ENCODE measurements around the gene HMBS. TPM values are rescaled to one million over a fixed set of nuclear protein-coding genes. Genes with fewer than 3 reads are reported as not detected.

HMBS gene
- total and polyA plus RNA-seq, 2 experiments from 2014 or later, result 5.1 to 46.1 TPM

DNA sequence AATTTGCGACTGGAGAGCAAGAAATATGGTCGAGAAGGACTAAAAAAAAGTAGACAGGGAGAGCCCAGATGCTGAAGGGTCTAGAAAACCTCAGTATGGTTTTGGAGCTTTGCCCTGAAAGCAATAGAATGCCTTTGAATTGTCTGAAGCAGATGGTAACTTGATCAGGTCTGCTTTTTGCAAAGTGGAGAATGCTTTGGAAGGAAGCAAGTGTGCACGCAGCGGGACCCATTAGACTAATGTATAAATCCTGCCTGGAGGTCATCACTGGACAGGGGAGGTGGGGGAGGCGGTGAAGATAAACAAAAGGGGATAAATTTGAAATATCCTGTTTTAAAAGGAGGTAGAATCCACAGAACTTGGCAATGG lies 35.9 kb downstream of the HMBS start:
- Histone ChIP-seq H3K9ac (peak overlapping the region; percentile 79), H3K36me3 (ENCODE audit: low read depth) (0 out of 2 replicates have a peak, but pooled peaks cover 6% of the 10 kb centered on the region), H3K4me2 (ENCODE audit: unreplicated experiment) (peak overlapping the region; percentile 98), H3K27ac (peak overlapping the region; percentile 26), H3K4me1 (ENCODE audit: insufficient read depth) (peaks cover 7% of the 10 kb centered on the region), H3F3A (ENCODE audit: insufficient read depth) (peaks cover 11% of the 10 kb centered on the region), H3K79me2 (ENCODE audit: insufficient read depth) (peaks cover 39% of the 10 kb centered on the region), H3K9me2 (ENCODE audit: insufficient read depth) (no peaks in the 10 kb centered on the region), H3K4me3 (peak overlapping the region; percentile 96), H4K20me1 (ENCODE audit: insufficient read depth) (no peaks in the 10 kb centered on the region), H2AFZ (peak overlapping the region; percentile 91), H3K27me3 (replicated peaks; ENCODE audit: insufficient read depth) (no peaks in the 10 kb centered on the region), H3K9me3 (ENCODE audit: low read depth) (no peaks in the 10 kb centered on the region)
- TF ChIP-seq EZH2 (IDR thresholded peaks at IDR 0.05; ENCODE audit: insufficient read depth, poor library complexity, severe bottlenecking) (no peak), EZH2phosphoT487 (IDR thresholded peaks at IDR 0.05; ENCODE audit: insufficient read depth, low read depth) (no peak)
- peak; percentile 55 for DNase-seq
- in situ Hi-C loops (cut with MboI), result no loop called here
- 1 to 5% methylated on average over 5 of the region's 5 CpGs for WGBS, 2 experiments (ENCODE audit: low coverage in 1 of 2, low lambda C conversion rate in 2 of 2, missing lambda C conversion rate in 2 of 2)

DNA sequence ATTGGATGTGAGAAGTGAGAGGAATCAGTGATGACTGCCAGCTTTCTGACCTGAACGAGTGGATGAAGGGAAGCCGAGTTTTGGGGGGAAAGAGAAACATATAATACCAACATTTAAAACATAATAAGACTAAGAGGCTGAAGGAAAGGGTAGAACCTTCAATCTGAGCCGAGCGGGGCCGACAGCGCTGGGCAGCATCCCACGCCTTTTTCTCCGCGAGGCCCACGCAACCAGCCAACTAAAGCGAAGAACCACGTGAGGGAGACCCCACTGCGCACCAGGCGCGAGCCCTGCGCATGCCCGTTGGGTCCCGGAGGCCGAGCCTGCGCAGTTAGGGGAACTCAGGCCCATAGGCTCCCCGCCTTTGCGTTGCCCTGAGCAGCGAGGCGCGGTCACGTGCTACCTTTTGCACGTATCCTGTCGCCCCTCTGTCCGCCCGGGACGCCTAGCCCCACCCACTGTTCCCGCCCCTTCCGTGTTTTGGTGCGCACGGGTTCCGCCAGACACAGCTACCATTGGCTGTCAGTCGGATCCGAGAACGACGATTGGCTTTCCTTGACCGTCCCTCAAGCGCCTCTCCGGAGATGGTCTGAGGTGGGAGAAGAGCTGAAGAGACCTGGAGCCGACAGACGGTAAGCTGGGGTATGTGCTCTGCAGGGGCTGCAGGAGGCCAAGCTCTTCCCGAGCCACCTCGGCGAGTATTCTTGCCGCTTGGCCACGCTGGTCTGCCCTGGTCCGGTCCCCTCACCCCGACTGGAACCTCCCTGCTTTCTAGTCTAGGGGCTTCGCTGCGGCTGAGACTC lies 36.5 kb downstream of the HMBS start, which contains the start of gene HINFP:
TSS of gene HINFP (plus strand) at position 573 of the 803 bp plus-strand sequence. CDS start 5,365 bp downstream, outside the sequence.
- peak; percentile 100 for DNase-seq
- 1 to 2% methylated on average over 43 to 54 of the region's 54 CpGs for WGBS, 2 experiments (ENCODE audit: low coverage in 1 of 2, low lambda C conversion rate in 2 of 2, missing lambda C conversion rate in 2 of 2)
- no peak for TF ChIP-seq EZH2phosphoT487 (IDR thresholded peaks at IDR 0.05; ENCODE audit: insufficient read depth, low read depth)
- TF ChIP-seq EZH2 (IDR thresholded peaks at IDR 0.05; ENCODE audit: insufficient read depth, poor library complexity, severe bottlenecking), result no peak
- Histone ChIP-seq H3K4me3 (peak within 1 kb of the TSS; percentile 96), H2AFZ (peak within 1 kb of the TSS; percentile 91), H4K20me1 (ENCODE audit: insufficient read depth) (no peaks in the 10 kb centered on the region), H3K4me2 (ENCODE audit: unreplicated experiment) (peak within 1 kb of the TSS; percentile 99), H3F3A (ENCODE audit: insufficient read depth) (peaks cover 11% of the 10 kb centered on the region), H3K4me1 (ENCODE audit: insufficient read depth) (peaks cover 7% of the 10 kb centered on the region), H3K27ac (peak within 1 kb of the TSS; percentile 57), H3K9me2 (ENCODE audit: insufficient read depth) (no peaks in the 10 kb centered on the region), H3K36me3 (ENCODE audit: low read depth) (0 out of 2 replicates have a peak, but pooled peaks cover 6% of the 10 kb centered on the region), H3K9me3 (ENCODE audit: low read depth) (no peaks in the 10 kb centered on the region), H3K79me2 (ENCODE audit: insufficient read depth) (peaks cover 41% of the 10 kb centered on the region), H3K9ac (peak within 1 kb of the TSS; percentile 84), H3K27me3 (replicated peaks; ENCODE audit: insufficient read depth) (no peaks in the 10 kb centered on the region)
- in situ Hi-C loops (cut with MboI), result no loop called here

DNA sequence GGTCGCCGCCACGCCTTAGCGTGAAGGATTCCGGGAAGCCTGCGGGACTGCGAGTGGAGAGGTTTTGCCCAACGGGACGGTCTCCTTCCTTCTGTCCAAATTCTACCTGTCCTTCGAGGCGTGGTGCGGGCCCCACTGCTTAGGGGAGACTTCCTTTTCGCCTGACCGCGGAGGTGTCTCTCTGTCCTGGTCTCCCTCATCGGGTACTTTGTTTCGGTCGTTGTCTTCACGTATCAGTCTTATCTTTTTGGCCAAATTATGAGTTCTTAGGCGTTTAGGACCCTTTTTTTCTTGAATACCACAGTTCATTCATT lies 37.1 kb downstream of the HMBS start:
- no peaks in the 10 kb centered on the region for H3K9me2 ChIP-seq (ENCODE audit: insufficient read depth)
- peak; percentile 9 for DNase-seq
- peak overlapping the region; percentile 99 for H3K4me2 ChIP-seq (ENCODE audit: unreplicated experiment)
- peaks cover 11% of the 10 kb centered on the region for H3F3A ChIP-seq (ENCODE audit: insufficient read depth)
- 0 to 1% methylated on average over 14 to 20 of the region's 20 CpGs for WGBS, 2 experiments (ENCODE audit: low coverage in 1 of 2, low lambda C conversion rate in 2 of 2, missing lambda C conversion rate in 2 of 2)
- H3K4me3 ChIP-seq, result peak overlapping the region; percentile 96
- in situ Hi-C loops (cut with MboI), result no loop called here
- peak overlapping the region; percentile 84 for H3K9ac ChIP-seq
- no peaks in the 10 kb centered on the region for H3K9me3 ChIP-seq (ENCODE audit: low read depth)
- H3K36me3 ChIP-seq (ENCODE audit: low read depth), result 0 out of 2 replicates have a peak, but pooled peaks cover 6% of the 10 kb centered on the region
- no peaks in the 10 kb centered on the region for H3K27me3 ChIP-seq (replicated peaks; ENCODE audit: insufficient read depth)
- H3K27ac ChIP-seq, result peak overlapping the region; percentile 57
- no peaks in the 10 kb centered on the region for H4K20me1 ChIP-seq (ENCODE audit: insufficient read depth)
- peaks cover 7% of the 10 kb centered on the region for H3K4me1 ChIP-seq (ENCODE audit: insufficient read depth)
- peaks cover 41% of the 10 kb centered on the region for H3K79me2 ChIP-seq (ENCODE audit: insufficient read depth)
- TF ChIP-seq EZH2 (IDR thresholded peaks at IDR 0.05; ENCODE audit: insufficient read depth, poor library complexity, severe bottlenecking) (no peak), EZH2phosphoT487 (IDR thresholded peaks at IDR 0.05; ENCODE audit: insufficient read depth, low read depth) (no peak)
- peak overlapping the region; percentile 84 for H2AFZ ChIP-seq

DNA sequence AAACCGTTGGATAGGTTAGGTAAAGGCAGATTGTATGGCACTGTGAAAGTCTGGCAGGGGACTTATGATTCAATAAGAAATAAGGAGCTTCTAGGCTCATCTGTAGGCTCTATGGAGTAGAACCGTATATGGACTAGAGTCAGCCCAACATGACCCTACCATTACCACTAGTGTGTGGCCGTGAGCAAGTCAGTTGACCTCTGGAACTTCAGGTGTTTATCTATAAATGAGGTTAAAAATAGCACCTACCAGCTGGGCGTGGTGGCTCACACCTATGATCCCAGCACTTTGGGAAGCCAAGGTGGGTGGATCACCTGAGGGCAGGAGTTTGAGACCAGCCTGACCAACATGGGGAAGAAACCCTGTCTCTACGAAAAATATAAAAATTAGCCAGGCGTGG lies 41.1 kb downstream of the HMBS start:
- no peak overlapping the region for H3K4me3 ChIP-seq
- peaks cover 7% of the 10 kb centered on the region for H3K4me1 ChIP-seq (ENCODE audit: insufficient read depth)
- H3K79me2 ChIP-seq (ENCODE audit: insufficient read depth), result peaks cover 41% of the 10 kb centered on the region
- TF ChIP-seq EZH2 (IDR thresholded peaks at IDR 0.05; ENCODE audit: insufficient read depth, poor library complexity, severe bottlenecking) (no peak), EZH2phosphoT487 (IDR thresholded peaks at IDR 0.05; ENCODE audit: insufficient read depth, low read depth) (no peak)
- H3K27ac ChIP-seq, result no peak overlapping the region
- no peaks in the 10 kb centered on the region; the same call in 1 of the 2 replicates for H3F3A ChIP-seq (ENCODE audit: insufficient read depth)
- H2AFZ ChIP-seq, result no peak overlapping the region
- H3K36me3 ChIP-seq (ENCODE audit: low read depth), result peaks cover 13% of the 10 kb centered on the region; the same call in 1 of the 2 replicates
- no peaks in the 10 kb centered on the region for H3K27me3 ChIP-seq (replicated peaks; ENCODE audit: insufficient read depth)
- H3K4me2 ChIP-seq (ENCODE audit: unreplicated experiment), result no peak overlapping the region
- 94 to 97% methylated on average over 6 of the region's 6 CpGs for WGBS, 2 experiments (ENCODE audit: low coverage in 1 of 2, low lambda C conversion rate in 2 of 2, missing lambda C conversion rate in 2 of 2)
- no peaks in the 10 kb centered on the region for H3K9me3 ChIP-seq (ENCODE audit: low read depth)
- in situ Hi-C loops (cut with MboI), result no loop called here
- no peaks in the 10 kb centered on the region for H4K20me1 ChIP-seq (ENCODE audit: insufficient read depth)
- H3K9ac ChIP-seq, result no peak overlapping the region
- DNase-seq, result no peak
- no peaks in the 10 kb centered on the region for H3K9me2 ChIP-seq (ENCODE audit: insufficient read depth)

Data from GM23248 (cell line).